BLaER1 treated with 17β-estradiol and CSF1 and Interleukin-3, amounts not matched to agents 10 nM and 100 nM (cell line): Measurements from ENCODE around the gene ZNF483.
"Not testable (repeated sequence)": the region's sequence is repeated elsewhere in the genome, so short reads cannot be mapped to it uniquely, and the experiment has no call there.

Experiments
- H3K27ac ChIP-seq, 11 experiments: shearing (Covaris generic); formaldehyde crosslinking; 2 replicates each; pipeline ENCODE4 v1.8.1; 2022
- H3K27me3 ChIP-seq, 11 experiments: shearing (Covaris generic); formaldehyde crosslinking; 2 replicates each; pipeline ENCODE4 v1.8.1; 2022
- H3K36me3 ChIP-seq, 11 experiments: shearing (Covaris generic); formaldehyde crosslinking; 2 replicates each; pipeline ENCODE4 v1.8.1; 2022
- H3K4me1 ChIP-seq, 10 experiments: shearing (Covaris generic); formaldehyde crosslinking; 2 replicates each; pipeline ENCODE4 v1.8.1; 2022
- H3K4me2 ChIP-seq, 11 experiments: shearing (Covaris generic); formaldehyde crosslinking; 2 replicates each; pipeline ENCODE4 v1.8.1; 2022
- H3K4me3 ChIP-seq, 10 experiments: shearing (Covaris generic); formaldehyde crosslinking; 2 replicates each; pipeline ENCODE4 v1.8.1; 2022
- H3K9ac ChIP-seq, 11 experiments: shearing (Covaris generic); formaldehyde crosslinking; 2 replicates each; pipeline ENCODE4 v1.8.1; 2022
- H3K9me3 ChIP-seq, 11 experiments: shearing (Covaris generic); formaldehyde crosslinking; replicated peaks in 1 of 11; 2 replicates each; pipeline ENCODE4 v1.8.1; 2022
- H4K20me1 ChIP-seq, 11 experiments: shearing (Covaris generic); formaldehyde crosslinking; 2 replicates each; pipeline ENCODE4 v1.8.1; 2022
- Cebpa-rat ChIP-seq, 11 experiments: shearing (Covaris generic); IDR thresholded peaks; 2 replicates each; pipeline ENCODE4 v1.8.1; 2022

ZNF483 gene

DNA sequence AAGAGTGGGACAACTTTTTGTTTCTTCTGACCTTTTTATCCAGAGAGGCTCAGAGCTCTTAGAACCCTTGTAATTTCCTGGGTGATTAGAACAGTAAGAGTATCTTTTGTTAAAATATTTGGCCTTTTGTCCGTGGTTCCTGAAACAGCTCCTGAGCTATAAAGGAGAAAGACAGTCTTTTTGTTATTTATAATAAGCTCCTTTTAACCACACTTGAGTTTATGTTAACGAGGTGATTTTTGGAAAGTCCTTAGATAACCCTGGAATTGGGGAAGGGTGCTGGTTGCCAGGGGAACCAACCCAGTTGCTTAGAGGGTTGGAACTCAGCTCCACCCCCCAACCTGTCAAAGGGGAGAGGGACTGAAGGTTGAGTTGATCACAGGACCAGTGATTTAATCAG, 4.8 kb downstream of the ZNF483 start:
- H3K9me3 ChIP-seq: peaks cover 61 to 98% (median 75%) of the 10 kb centered on the region in 11 experiments
- no peak overlapping the region for H3K9ac ChIP-seq
- H4K20me1 ChIP-seq: no peaks in the 10 kb centered on the region
- no peak overlapping the region for H3K4me2 ChIP-seq
- H3K27me3 ChIP-seq: no peaks in the 10 kb centered on the region
- no peaks in the 10 kb centered on the region for H3K36me3 ChIP-seq
- no peak overlapping the region for H3K27ac ChIP-seq
- no peak overlapping the region for H3K4me3 ChIP-seq
- TF ChIP-seq Cebpa-rat (IDR thresholded peaks at IDR 0.05): no peak
- H3K4me1 ChIP-seq: no peaks in the 10 kb centered on the region

DNA sequence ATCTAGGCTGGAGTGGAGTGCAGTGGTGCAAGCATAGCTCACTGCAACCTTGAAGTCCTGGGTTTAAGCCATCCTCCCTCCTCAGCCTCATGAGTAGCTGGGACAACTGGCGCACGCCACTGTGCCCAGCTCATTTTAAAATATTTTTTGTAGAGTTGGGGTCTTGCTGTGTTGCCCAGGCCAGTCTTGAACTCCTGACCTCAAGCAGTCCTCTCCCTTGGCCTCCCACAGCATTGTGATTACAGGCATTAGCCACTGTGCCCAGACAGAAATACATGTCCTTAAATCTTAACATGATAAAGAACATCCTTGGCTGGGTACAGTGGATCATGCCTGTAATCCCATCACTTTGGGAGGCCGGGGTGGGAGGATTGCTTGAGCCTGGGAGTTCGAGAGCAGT, 6.7 kb downstream of the ZNF483 start:
- Histone ChIP-seq H3K4me2 (no peak overlapping the region), H3K4me3 (no peak overlapping the region), H4K20me1 (no peaks in the 10 kb centered on the region), H3K27me3 (no peaks in the 10 kb centered on the region), H3K27ac (no peak overlapping the region), H3K9ac (no peak overlapping the region), H3K4me1 (no peaks in the 10 kb centered on the region), H3K36me3 (no peaks in the 10 kb centered on the region), H3K9me3 (peaks cover 61 to 98% (median 75%) of the 10 kb centered on the region in 11 experiments)
- TF ChIP-seq Cebpa-rat (IDR thresholded peaks at IDR 0.05): no peak

DNA sequence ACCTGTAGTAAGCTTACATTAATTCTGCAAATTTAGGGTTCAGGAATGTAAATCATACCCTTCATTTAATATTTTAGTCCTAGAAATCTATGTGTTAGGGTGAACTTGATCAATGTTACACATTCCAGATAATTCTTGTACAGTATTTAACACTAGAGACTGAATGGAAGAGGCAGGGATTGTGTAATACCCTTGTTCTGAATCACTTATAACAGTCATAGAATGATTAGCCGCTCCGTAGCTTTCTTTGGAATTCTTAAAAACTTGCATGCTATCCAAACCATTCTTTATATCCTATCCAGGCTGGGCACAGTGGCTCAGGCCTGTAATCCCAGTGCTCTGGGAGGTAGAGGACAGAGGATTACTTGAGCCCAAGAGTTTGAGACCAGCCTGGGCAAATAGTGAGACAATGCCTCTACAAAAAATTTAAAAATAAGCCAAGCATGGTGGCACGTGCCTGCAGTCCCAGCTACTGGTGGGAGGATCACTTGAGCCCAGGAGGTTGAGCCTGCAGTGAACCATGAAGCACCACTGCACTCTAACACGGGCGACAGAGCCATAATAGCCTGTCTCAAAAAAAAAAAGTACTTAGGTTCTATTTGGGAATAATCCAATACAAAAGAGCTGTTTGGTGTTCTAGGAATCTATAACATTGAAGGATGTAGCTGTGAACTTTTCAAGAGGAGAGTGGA, 8.3 kb downstream of the ZNF483 start:
- H3K4me3 ChIP-seq: no peak overlapping the region
- peaks cover 74 to 99% (median 83%) of the 10 kb centered on the region in 11 experiments for H3K9me3 ChIP-seq
- no peaks in the 10 kb centered on the region for H3K4me1 ChIP-seq
- no peaks in the 10 kb centered on the region for H3K27me3 ChIP-seq
- H3K27ac ChIP-seq: no peak overlapping the region
- no peaks in the 10 kb centered on the region for H4K20me1 ChIP-seq
- H3K9ac ChIP-seq: no peak overlapping the region
- TF ChIP-seq Cebpa-rat (IDR thresholded peaks at IDR 0.05): 0 out of 22 replicates have a peak, but pooled peaks of 1 of the 11 experiments have one; percentile 10
- H3K4me2 ChIP-seq: no peak overlapping the region
- no peaks in the 10 kb centered on the region for H3K36me3 ChIP-seq

DNA sequence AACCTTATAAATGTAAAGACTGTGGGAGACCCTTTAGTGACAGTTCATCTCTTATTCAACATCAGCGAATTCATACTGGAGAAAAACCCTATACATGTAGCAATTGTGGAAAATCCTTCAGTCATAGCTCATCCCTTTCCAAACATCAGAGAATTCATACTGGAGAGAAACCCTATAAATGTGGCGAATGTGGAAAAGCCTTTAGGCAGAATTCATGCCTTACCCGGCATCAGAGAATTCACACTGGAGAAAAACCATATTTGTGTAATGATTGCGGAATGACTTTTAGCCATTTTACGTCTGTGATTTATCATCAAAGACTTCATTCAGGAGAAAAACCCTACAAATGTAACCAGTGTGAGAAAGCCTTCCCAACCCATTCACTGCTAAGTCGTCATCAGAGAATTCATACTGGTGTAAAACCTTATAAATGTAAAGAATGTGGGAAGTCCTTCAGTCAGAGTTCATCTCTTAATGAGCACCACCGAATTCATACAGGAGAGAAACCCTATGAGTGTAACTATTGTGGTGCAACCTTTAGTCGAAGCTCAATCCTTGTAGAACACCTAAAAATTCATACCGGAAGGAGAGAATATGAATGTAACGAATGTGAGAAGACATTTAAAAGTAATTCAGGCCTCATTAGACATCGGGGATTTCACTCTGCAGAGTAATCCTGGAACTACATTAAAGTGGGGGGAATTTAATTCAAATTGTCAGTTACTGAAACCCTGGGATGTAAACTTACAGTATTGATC, 17.7 kb downstream of the ZNF483 start:
- H3K27ac ChIP-seq: no peak overlapping the region
- TF ChIP-seq Cebpa-rat (IDR thresholded peaks at IDR 0.05): no peak
- no peaks in the 10 kb centered on the region for H3K4me1 ChIP-seq
- H3K9ac ChIP-seq: no peak overlapping the region
- no peak overlapping the region; a peak in 1 of 20 replicates for H3K4me3 ChIP-seq
- H3K36me3 ChIP-seq: no peaks in the 10 kb centered on the region
- H3K4me2 ChIP-seq: no peak overlapping the region
- H4K20me1 ChIP-seq: no peaks in the 10 kb centered on the region
- no peaks in the 10 kb centered on the region for H3K27me3 ChIP-seq
- peaks cover 100% of the 10 kb centered on the region in 11 experiments for H3K9me3 ChIP-seq

DNA sequence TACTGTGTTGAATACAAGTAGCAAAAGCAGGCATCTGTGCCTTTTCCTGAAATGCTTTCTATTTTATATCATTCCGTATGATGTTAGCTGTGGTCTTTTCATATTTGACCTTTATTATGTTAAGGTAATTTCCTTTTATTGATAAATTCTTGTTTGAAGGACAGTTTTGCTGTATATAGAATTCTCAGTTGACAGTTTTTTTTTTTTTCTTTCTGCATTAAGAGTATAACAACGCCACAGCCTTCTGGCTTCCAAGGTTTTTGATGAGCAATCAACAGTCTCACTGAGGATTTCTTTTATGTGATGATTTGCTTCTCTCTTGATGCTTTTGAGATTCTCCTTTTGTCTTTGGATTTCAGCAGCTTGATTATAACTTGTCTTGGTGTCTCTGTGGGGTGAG, 23.6 kb downstream of the ZNF483 start:
- Histone ChIP-seq H3K9ac (no peak overlapping the region), H3K36me3 (no peaks in the 10 kb centered on the region; a peak in 1 of 22 replicates), H3K4me3 (no peak overlapping the region), H3K4me2 (no peak overlapping the region), H3K27me3 (no peaks in the 10 kb centered on the region), H4K20me1 (no peaks in the 10 kb centered on the region), H3K27ac (no peak overlapping the region), H3K4me1 (no peaks in the 10 kb centered on the region), H3K9me3 (peaks cover 92 to 100% (median 97%) of the 10 kb centered on the region in 11 experiments)
- no peak for TF ChIP-seq Cebpa-rat (IDR thresholded peaks at IDR 0.05)

DNA sequence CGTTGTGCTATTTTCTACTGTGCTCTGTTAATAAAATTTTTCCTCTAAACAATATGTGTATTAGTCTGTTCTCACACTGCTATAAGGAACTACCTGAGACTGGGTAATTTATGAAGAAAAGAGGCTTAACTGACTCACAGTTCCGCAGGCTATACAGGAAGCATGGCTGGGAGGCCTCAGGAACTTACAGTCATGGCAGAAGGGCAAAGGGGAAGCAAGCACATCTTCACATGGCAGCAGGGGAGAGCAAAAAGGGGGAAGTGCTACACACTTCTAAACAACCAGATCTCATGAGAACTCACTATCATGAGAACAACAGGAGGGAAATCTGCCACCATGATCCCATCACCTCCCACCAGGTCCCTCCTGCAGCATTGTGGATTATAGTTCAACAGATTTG, 30.4 kb downstream of the ZNF483 start:
- H3K4me2 ChIP-seq, H3K4me3 ChIP-seq, H3K27ac ChIP-seq, H3K4me1 ChIP-seq, H3K36me3 ChIP-seq, H4K20me1 ChIP-seq, H3K9ac ChIP-seq, H3K27me3 ChIP-seq: not testable (repeated sequence)
- H3K9me3 ChIP-seq: peaks cover 84 to 100% (median 92%) of the 10 kb centered on the region in 11 experiments

DNA sequence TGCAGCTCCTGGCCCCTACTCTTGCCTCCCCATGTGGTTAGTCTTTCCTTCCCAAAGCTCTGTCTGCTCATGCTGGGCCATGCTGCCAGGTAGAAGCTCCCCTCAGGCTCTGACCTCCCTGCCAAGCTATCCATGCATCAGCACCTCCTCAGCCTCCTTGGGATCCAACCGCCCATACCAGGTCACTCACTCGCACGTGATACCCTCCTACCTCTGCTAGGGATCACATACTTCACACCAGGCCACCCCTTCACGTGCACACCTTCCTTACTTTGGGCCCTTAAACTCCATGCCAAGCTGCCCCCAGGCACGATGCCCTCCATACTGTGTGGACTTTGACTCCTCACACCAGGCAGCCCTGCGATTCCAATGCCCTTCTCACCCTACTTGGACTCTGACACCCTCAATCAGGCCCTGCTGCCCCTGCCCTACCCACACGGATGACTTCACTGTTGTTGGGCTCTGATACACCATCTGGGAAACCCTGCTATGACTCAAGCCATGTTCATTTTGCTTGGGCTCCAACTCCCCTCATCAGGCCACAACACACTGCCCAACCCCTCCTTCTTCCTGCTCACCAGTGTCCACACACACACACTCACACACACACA, 34.1 kb downstream of the ZNF483 start:
- Histone ChIP-seq H3K4me3 (no peak overlapping the region), H3K27me3 (no peaks in the 10 kb centered on the region), H3K27ac (no peak overlapping the region), H3K4me2 (no peak overlapping the region), H3K4me1 (no peaks in the 10 kb centered on the region), H3K36me3 (peaks cover 0 to 6% (median 0%) of the 10 kb centered on the region in 11 experiments; a peak in 2 of 22 replicates), H3K9me3 (peaks cover 52 to 95% (median 68%) of the 10 kb centered on the region in 11 experiments), H3K9ac (no peak overlapping the region), H4K20me1 (no peaks in the 10 kb centered on the region)
- no peak for TF ChIP-seq Cebpa-rat (IDR thresholded peaks at IDR 0.05)

DNA sequence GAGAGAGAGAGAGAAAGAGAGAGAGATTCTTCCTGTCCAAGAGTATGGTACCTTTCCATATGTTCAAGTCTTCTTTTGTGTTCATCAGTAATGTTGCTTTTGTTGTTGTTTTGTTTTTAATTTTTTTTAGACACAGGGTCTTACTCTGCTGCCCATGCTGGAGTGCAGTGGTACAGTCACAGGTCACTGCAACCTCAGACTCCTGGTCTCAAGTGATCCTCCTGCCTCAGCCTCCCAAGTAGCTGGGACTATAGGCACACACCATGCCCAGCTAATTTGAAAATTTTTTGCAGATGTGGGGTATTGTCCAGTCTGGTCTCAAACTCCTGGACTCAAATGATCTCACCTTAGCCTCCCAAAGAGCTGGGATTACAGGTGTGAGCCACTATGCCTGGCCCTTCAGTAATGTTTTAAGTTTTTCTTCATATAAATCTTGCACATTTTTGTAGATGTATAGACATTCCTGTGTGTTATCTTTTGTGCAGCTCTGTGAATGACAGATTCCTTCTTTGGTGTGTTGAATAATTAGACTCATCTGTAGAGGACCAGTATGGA, 36.3 kb downstream of the ZNF483 start:
- H3K9me3 ChIP-seq: peaks cover 47 to 95% (median 67%) of the 10 kb centered on the region in 11 experiments
- no peaks in the 10 kb centered on the region for H3K27me3 ChIP-seq
- no peaks in the 10 kb centered on the region; a peak in 1 of 20 replicates for H3K4me1 ChIP-seq
- no peak for TF ChIP-seq Cebpa-rat (IDR thresholded peaks at IDR 0.05)
- H3K4me3 ChIP-seq: no peak overlapping the region
- H3K4me2 ChIP-seq: no peak overlapping the region
- H3K9ac ChIP-seq: no peak overlapping the region
- no peak overlapping the region for H3K27ac ChIP-seq
- H4K20me1 ChIP-seq: no peaks in the 10 kb centered on the region
- H3K36me3 ChIP-seq: 0 out of 22 replicates have a peak, but pooled peaks cover 0 to 3% (median 0%) of the 10 kb centered on the region in 11 experiments

DNA sequence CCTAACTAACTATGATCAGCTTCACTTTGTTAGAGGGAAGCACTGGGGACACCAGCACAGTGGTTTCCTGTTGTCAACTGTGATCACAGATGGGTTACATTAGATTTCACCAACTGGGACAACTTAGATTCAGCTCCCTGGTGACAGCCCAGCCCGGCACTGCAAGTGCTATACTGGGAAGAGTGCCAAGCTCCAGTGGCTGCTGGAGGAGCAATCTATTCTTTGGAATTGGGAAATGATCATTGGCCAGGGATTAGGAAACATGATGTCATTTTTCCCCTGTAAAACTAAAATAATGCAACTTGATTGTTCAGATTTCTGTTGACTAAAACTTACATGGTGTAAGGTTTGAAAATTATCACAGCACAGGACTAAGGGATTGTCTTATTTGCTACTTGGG, 41.3 kb downstream of the ZNF483 start:
- H3K4me3 ChIP-seq: no peak overlapping the region
- no peak overlapping the region for H3K4me2 ChIP-seq
- no peak overlapping the region for H3K27ac ChIP-seq
- no peaks in the 10 kb centered on the region for H4K20me1 ChIP-seq
- H3K9ac ChIP-seq: no peak overlapping the region
- H3K27me3 ChIP-seq: no peaks in the 10 kb centered on the region
- peaks cover 61 to 100% (median 80%) of the 10 kb centered on the region in 11 experiments for H3K9me3 ChIP-seq
- no peaks in the 10 kb centered on the region; a peak in 1 of 20 replicates for H3K4me1 ChIP-seq
- H3K36me3 ChIP-seq: peaks cover 0 to 7% (median 0%) of the 10 kb centered on the region in 11 experiments; a peak in 1 of 22 replicates
- TF ChIP-seq Cebpa-rat (IDR thresholded peaks at IDR 0.05): no peak

DNA sequence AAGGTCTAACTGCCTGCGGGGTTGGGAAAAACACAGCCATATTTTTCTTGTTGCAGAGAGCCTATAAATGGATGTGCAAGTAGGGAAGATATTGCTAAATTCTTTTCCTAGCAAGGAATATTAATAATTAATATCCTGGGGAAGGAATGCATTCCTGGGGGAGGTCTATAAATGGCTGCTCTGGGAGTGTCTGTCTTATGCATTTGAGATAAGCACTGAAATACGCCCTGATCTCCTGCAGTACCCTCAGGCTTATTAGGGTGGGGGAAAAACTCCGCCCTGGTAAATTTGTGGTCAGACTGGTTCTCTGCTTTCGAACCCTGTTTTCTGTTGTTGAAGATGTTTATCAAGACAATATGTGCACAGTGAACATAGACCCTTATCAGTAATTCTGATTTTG, 43.1 kb downstream of the ZNF483 start:
- H4K20me1 ChIP-seq, H3K4me1 ChIP-seq, H3K4me2 ChIP-seq, H3K36me3 ChIP-seq, H3K27me3 ChIP-seq, H3K4me3 ChIP-seq, H3K9ac ChIP-seq, H3K27ac ChIP-seq: not testable (repeated sequence)
- H3K9me3 ChIP-seq: peaks cover 61 to 100% (median 91%) of the 10 kb centered on the region in 11 experiments
